PC-3 (cell line): ENCODE results near the gene EHMT1. TPM values are rescaled to one million over a fixed set of nuclear protein-coding genes. Genes with fewer than 3 reads are reported as not detected.

Experiments used
- ATAC-seq: fragments of 200-7000 bp; cut with Tn5 transposase; 2 replicates; pipeline ENCODE4 v1.9.1; 2020; ENCODE audit warnings: mild to moderate bottlenecking, moderate library complexity
- BruUV-seq: library from RNA; stranded (reverse); fragments of 400-500 nt; replicated peaks from 2 replicates; lab custom pipeline; 2021; lab: Mats Ljungman, UMichigan
- CTCF ChIA-PET: fragments of 300-600 bp; sonication (Branson Sonifier 250); formaldehyde crosslinking; loops from one replicate; lab custom pipeline; 2022; ENCODE audit warnings: antibody characterized with exemption; lab: Charles Lee
- POLR2A ChIA-PET: fragments of 300-600 bp; sonication (Branson Sonifier 250); formaldehyde crosslinking; loops from one replicate; lab custom pipeline; 2022; ENCODE audit warnings: antibody characterized with exemption; ENCODE audit not compliant: unreplicated experiment; lab: Charles Lee
- DNase-seq: peaks from one replicate; pipeline ENCODE4 v3.0.0-alpha.2; 2015
- H2AFZ ChIP-seq: fragments of 300-600 bp; sonication (generic); 2 replicates; pipeline ENCODE4 v1.6.0; 2016; ENCODE audit warnings: antibody characterized with exemption, low read length
- H3F3A ChIP-seq: fragments of 300-600 bp; sonication (generic); one replicate; pipeline ENCODE4 v1.6.0; 2017; ENCODE audit warnings: antibody characterized with exemption, low read length, control low read depth, mild to moderate bottlenecking; ENCODE audit not compliant: unreplicated experiment
- H3K27ac ChIP-seq: fragments of 300-600 bp; sonication (generic); 2 replicates; pipeline ENCODE4 v1.5.1; 2016; ENCODE audit warnings: mild to moderate bottlenecking, low read length
- H3K27me3 ChIP-seq: fragments of 300-600 bp; sonication (generic); 2 replicates; pipeline ENCODE4 v1.6.1; 2016; ENCODE audit warnings: low read length, mixed read lengths
- H3K36me3 ChIP-seq: fragments of 300-600 bp; sonication (generic); 2 replicates; pipeline ENCODE4 v1.6.1; 2016; ENCODE audit warnings: low read depth, mixed run types, low read length, mixed read lengths
- H3K4me1 ChIP-seq: fragments of 300-600 bp; sonication (generic); 2 replicates; pipeline ENCODE4 v1.5.1; 2016; ENCODE audit warnings: low read length; ENCODE audit not compliant: insufficient read depth
- H3K4me2 ChIP-seq: fragments of 300-600 bp; sonication (generic); 2 replicates; pipeline ENCODE4 v1.6.0; 2016; ENCODE audit warnings: low read length
- H3K4me3 ChIP-seq: fragments of 300-600 bp; sonication (generic); 2 replicates; pipeline ENCODE4 v1.5.1; 2016; ENCODE audit warnings: mild to moderate bottlenecking, low read length, mixed read lengths
- H3K79me2 ChIP-seq: fragments of 300-600 bp; sonication (generic); 2 replicates; pipeline ENCODE4 v1.6.1; 2017; ENCODE audit warnings: low read length, mixed read lengths
- H3K9ac ChIP-seq: fragments of 300-600 bp; sonication (generic); 2 replicates; pipeline ENCODE4 v1.6.0; 2016; ENCODE audit warnings: mild to moderate bottlenecking, low read length
- H3K9me2 ChIP-seq: fragments of 300-600 bp; sonication (generic); replicated peaks from 2 replicates; pipeline ENCODE4 v1.6.1; 2016; ENCODE audit warnings: mixed run types, low read length, mixed read lengths
- H3K9me3 ChIP-seq: fragments of 300-600 bp; sonication (generic); 2 replicates; pipeline ENCODE4 v1.6.1; 2016; ENCODE audit warnings: low read length, mixed read lengths
- H4K20me1 ChIP-seq: fragments of 300-600 bp; sonication (generic); 2 replicates; pipeline ENCODE4 v1.6.1; 2016; ENCODE audit warnings: low read length, mixed read lengths
- EZH2 ChIP-seq: fragments of 300-600 bp; sonication (generic); IDR thresholded peaks from one replicate; pipeline ENCODE4 v1.6.1; 2017; ENCODE audit warnings: antibody characterized with exemption, mild to moderate bottlenecking, low read length; ENCODE audit not compliant: unreplicated experiment
- EZH2phosphoT487 ChIP-seq: fragments of 300-600 bp; sonication (generic); IDR thresholded peaks from 2 replicates; pipeline ENCODE4 v1.6.1; 2018; ENCODE audit warnings: mild to moderate bottlenecking, antibody characterized with exemption, low read length, borderline replicate concordance
- intact Hi-C: fragments of 100-400 bp; cut with micrococcal nuclease; formaldehyde crosslinking; loops from 2 replicates; pipeline ENCODE4 v1.9.0; 2023
- total RNA-seq: library from RNA; depleted of rRNA; stranded (reverse); fragments of >200 nt; gene quantifications from 2 replicates; pipeline ENCODE4 v1.2.3, GENCODE V29; 2014
- TF ChIP-seq, protein P1 (sequence below): fragments of 300-600 bp; sonication (generic); conservative IDR thresholded peaks from 2 replicates; pipeline ENCODE4 v1.5.1; 2017; ENCODE audit warnings: antibody characterized with exemption, low read depth, mild to moderate bottlenecking, low read length

The EHMT1 gene
- total RNA-seq, 1 experiment from 2014 or later = 42.8 TPM

DNA sequence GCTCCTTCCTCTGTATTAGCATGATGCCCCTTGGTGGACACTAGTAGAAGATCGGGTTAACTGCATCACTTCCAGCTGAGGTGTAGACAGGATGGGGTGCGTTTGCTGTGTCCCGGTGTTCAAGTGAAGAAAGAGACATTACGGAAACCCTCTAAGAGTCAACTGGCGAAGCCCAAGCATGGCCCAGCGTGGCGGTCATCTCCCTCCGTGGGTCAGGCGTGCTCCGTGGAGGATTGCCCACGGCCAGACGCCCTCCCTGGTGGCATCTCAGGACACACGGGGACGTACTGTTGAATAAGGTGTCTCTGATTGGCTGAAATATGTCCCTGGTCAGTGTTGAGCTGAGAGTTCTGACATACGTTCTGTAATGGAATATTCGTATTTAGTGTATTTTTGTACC lies 139.3 kb downstream of the EHMT1 start:
- BruUV-seq = no TSS peak
- TF ChIP-seq, protein P1, sequence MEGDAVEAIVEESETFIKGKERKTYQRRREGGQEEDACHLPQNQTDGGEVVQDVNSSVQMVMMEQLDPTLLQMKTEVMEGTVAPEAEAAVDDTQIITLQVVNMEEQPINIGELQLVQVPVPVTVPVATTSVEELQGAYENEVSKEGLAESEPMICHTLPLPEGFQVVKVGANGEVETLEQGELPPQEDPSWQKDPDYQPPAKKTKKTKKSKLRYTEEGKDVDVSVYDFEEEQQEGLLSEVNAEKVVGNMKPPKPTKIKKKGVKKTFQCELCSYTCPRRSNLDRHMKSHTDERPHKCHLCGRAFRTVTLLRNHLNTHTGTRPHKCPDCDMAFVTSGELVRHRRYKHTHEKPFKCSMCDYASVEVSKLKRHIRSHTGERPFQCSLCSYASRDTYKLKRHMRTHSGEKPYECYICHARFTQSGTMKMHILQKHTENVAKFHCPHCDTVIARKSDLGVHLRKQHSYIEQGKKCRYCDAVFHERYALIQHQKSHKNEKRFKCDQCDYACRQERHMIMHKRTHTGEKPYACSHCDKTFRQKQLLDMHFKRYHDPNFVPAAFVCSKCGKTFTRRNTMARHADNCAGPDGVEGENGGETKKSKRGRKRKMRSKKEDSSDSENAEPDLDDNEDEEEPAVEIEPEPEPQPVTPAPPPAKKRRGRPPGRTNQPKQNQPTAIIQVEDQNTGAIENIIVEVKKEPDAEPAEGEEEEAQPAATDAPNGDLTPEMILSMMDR = no peak
- TF ChIP-seq EZH2 (no peak), EZH2phosphoT487 (no peak)
- Histone ChIP-seq H3K4me1 (0 out of 2 replicates have a peak, but pooled peaks cover 7% of the 10 kb centered on the region), H3K9me2 (no peaks in the 10 kb centered on the region), H3K36me3 (peaks cover 23% of the 10 kb centered on the region), H4K20me1 (no peaks in the 10 kb centered on the region), H3K27ac (no peak overlapping the region), H3K27me3 (no peaks in the 10 kb centered on the region), H3K9ac (no peak overlapping the region), H2AFZ (no peak overlapping the region), H3F3A (no peaks in the 10 kb centered on the region), H3K9me3 (no peaks in the 10 kb centered on the region), H3K4me2 (no peak overlapping the region), H3K79me2 (no peaks in the 10 kb centered on the region), H3K4me3 (no peak overlapping the region)
- no peak for ATAC-seq
- intact Hi-C loops = no loop called here
- ChIA-PET POLR2A (no interaction called here), CTCF (no interaction called here)
- DNase-seq = no peak

DNA sequence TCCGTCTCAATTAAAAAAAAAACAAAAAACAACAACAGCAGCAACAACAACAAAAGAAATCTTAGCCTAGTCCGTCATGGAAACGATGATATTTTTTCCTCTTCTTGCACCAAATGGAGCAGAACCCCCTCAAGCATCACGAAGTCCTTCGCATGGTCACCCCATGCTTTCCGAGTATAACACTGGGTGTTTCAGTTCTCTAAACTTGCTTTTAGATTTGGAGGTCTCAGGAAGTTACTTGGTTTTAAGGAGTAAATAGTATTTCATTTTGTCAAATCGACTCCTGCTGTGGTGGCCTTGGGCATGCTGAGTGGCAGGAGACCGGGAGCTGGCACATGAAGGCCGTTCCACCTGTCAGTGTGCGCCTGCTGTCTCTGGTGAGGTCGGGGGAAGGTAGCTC lies 140.3 kb downstream of the EHMT1 start:
- Histone ChIP-seq H3F3A (no peaks in the 10 kb centered on the region), H3K79me2 (no peaks in the 10 kb centered on the region)
- intact Hi-C loops = no loop called here

DNA sequence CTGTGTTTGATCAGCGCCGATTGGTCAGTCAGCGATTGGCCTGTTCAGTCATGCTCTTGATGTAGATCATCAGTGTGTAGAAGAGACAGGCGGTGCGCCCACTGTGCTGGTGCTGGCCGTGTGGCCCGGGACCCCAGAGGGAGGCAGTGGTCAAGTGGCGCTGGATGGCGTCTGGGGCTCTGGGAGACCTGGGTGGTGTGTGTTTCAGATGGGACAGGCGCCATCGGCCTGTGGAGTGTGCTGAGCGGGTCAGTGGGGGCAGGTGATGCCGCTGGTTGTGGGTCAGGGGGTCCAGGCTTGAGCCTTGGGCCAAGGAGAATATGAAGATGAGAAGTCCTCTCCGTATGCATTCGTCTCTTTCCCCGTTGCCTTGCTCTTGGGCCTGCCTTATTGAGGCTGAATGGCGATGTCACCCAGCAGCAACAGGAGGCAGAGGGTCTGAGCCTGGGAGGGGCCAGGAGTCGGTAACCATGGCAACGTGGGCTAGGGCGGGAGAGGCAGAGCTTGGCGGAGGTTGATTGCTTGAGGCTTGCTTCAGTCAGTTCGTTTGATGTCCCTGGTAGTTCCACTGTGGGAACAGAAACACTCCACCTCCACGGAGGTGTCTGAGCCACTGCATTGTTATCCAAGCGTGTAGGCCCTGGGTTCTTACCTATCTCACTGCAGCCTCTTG lies 141.0 kb downstream of the EHMT1 start:
- Histone ChIP-seq H3F3A (no peaks in the 10 kb centered on the region), H3K9me2 (no peaks in the 10 kb centered on the region), H3K27me3 (no peaks in the 10 kb centered on the region), H3K4me2 (no peak overlapping the region), H3K36me3 (peaks cover 23% of the 10 kb centered on the region), H3K4me3 (no peak overlapping the region), H4K20me1 (no peaks in the 10 kb centered on the region), H3K4me1 (0 out of 2 replicates have a peak, but pooled peaks cover 7% of the 10 kb centered on the region), H3K79me2 (no peaks in the 10 kb centered on the region), H3K27ac (no peak overlapping the region), H2AFZ (no peak overlapping the region), H3K9me3 (no peaks in the 10 kb centered on the region), H3K9ac (no peak overlapping the region)
- ATAC-seq = no peak
- TF ChIP-seq EZH2 (no peak), EZH2phosphoT487 (no peak)
- TF ChIP-seq, protein P1 = no peak
- no TSS peak for BruUV-seq
- DNase-seq = no peak
- intact Hi-C loops = no loop called here
- CTCF ChIA-PET = no interaction called here
- POLR2A ChIA-PET = no interaction called here

More for the DNA sequence above, 140.3 kb downstream of the EHMT1 start:
- DNase-seq (no peak), ATAC-seq (no peak)
- H4K20me1 ChIP-seq = no peaks in the 10 kb centered on the region
- H3K4me2 ChIP-seq = no peak overlapping the region
- TF ChIP-seq EZH2 = no peak
- TF ChIP-seq EZH2phosphoT487 = no peak
- TF ChIP-seq, protein P1 = no peak
- H3K4me3 ChIP-seq = no peak overlapping the region
- no peak overlapping the region for H3K27ac ChIP-seq
- no peaks in the 10 kb centered on the region for H3K9me3 ChIP-seq
- POLR2A ChIA-PET = no interaction called here
- no peaks in the 10 kb centered on the region for H3K27me3 ChIP-seq
- CTCF ChIA-PET = no interaction called here
- H2AFZ ChIP-seq = no peak overlapping the region
- H3K36me3 ChIP-seq = peaks cover 23% of the 10 kb centered on the region
- H3K4me1 ChIP-seq = 0 out of 2 replicates have a peak, but pooled peaks cover 7% of the 10 kb centered on the region
- H3K9ac ChIP-seq = no peak overlapping the region
- no TSS peak for BruUV-seq
- no peaks in the 10 kb centered on the region for H3K9me2 ChIP-seq
